ENCODE results near the gene SMTNL2. TPM values are rescaled to one million over a fixed set of nuclear protein-coding genes. Genes with fewer than 3 reads are reported as not detected.
A peak's percentile ranks its signal among the peaks of the same experiment; 100 is the strongest.
"Not testable (repeated sequence)": the region's sequence is repeated elsewhere in the genome, so short reads cannot be mapped to it uniquely, and the experiment has no call there.

Gene SMTNL2
- total and polyA plus RNA-seq, 2 donors (not counting 1 experiment from before 2014, with no cell fraction given), result 0.17 to 0.99 TPM

GRCh38 chr17:4639301-4640059, 55.2 kb downstream of the SMTNL2 start:
- H4K20me1 ChIP-seq (ENCODE audit: control insufficient read depth, extremely low read depth, insufficient read depth, low read length); H3K79me2 ChIP-seq (ENCODE audit: control insufficient read depth, insufficient read depth, low read length); DNase-seq (ENCODE audit: low read depth in 2 of 2); H2AFZ ChIP-seq (ENCODE audit: low read length); H3K4me1 ChIP-seq (ENCODE audit: control insufficient read depth, extremely low read depth, insufficient read depth, low read length); H3K4me3 ChIP-seq (replicated peaks in 1 of 4; ENCODE audit: control extremely low read depth in 1 of 4, insufficient read depth in 1 of 4, low read depth in 3 of 4, low read length in 4 of 4); H3K9ac ChIP-seq (ENCODE audit: insufficient read depth, low read length); H3K4me2 ChIP-seq (ENCODE audit: extremely low read depth, insufficient read depth, low read length); H3K9me3 ChIP-seq (ENCODE audit: control insufficient read depth, insufficient read depth, low read depth, low read length); H3K27ac ChIP-seq (ENCODE audit: insufficient read depth, low read length); H3K36me3 ChIP-seq (ENCODE audit: control insufficient read depth, insufficient read depth, low read length): not testable (repeated sequence)
- peaks cover 48% of the 10 kb centered on the region for H3K27me3 ChIP-seq (ENCODE audit: control insufficient read depth, insufficient read depth, low read length)

GRCh38 chr17:4640569-4641188, 56.4 kb downstream of the SMTNL2 start:
- H3K27ac ChIP-seq (ENCODE audit: insufficient read depth, low read length); H3K9ac ChIP-seq (ENCODE audit: insufficient read depth, low read length); H3K79me2 ChIP-seq (ENCODE audit: control insufficient read depth, insufficient read depth, low read length); H2AFZ ChIP-seq (ENCODE audit: low read length); H3K36me3 ChIP-seq (ENCODE audit: control insufficient read depth, insufficient read depth, low read length); H3K4me3 ChIP-seq (replicated peaks in 1 of 4; ENCODE audit: control extremely low read depth in 1 of 4, insufficient read depth in 1 of 4, low read depth in 3 of 4, low read length in 4 of 4); DNase-seq (ENCODE audit: low read depth in 2 of 2); H4K20me1 ChIP-seq (ENCODE audit: control insufficient read depth, extremely low read depth, insufficient read depth, low read length); H3K4me2 ChIP-seq (ENCODE audit: extremely low read depth, insufficient read depth, low read length); H3K4me1 ChIP-seq (ENCODE audit: control insufficient read depth, extremely low read depth, insufficient read depth, low read length); H3K9me3 ChIP-seq (ENCODE audit: control insufficient read depth, insufficient read depth, low read depth, low read length): not testable (repeated sequence)
- peaks cover 45% of the 10 kb centered on the region for H3K27me3 ChIP-seq (ENCODE audit: control insufficient read depth, insufficient read depth, low read length)

- Histone ChIP-seq H3K9me3 (ENCODE audit: control insufficient read depth, insufficient read depth, low read depth, low read length) (no peaks in the 10 kb centered on the region), H3K9ac (ENCODE audit: insufficient read depth, low read length) (no peak within 1 kb of the TSS), H4K20me1 (ENCODE audit: control insufficient read depth, extremely low read depth, insufficient read depth, low read length) (peaks cover 2% of the 10 kb centered on the region), H3K4me3 (replicated peaks in 1 of 4; ENCODE audit: control extremely low read depth in 1 of 4, insufficient read depth in 1 of 4, low read depth in 3 of 4, low read length in 4 of 4) (no peak within 1 kb of the TSS), H3K27ac (ENCODE audit: insufficient read depth, low read length) (no peak within 1 kb of the TSS), H3K36me3 (ENCODE audit: control insufficient read depth, insufficient read depth, low read length) (no peaks in the 10 kb centered on the region), H3K79me2 (ENCODE audit: control insufficient read depth, insufficient read depth, low read length) (no peaks in the 10 kb centered on the region), H3K4me1 (ENCODE audit: control insufficient read depth, extremely low read depth, insufficient read depth, low read length) (no peaks in the 10 kb centered on the region), H3K4me2 (ENCODE audit: extremely low read depth, insufficient read depth, low read length) (no peak within 1 kb of the TSS), H2AFZ (ENCODE audit: low read length) (no peak within 1 kb of the TSS), H3K27me3 (ENCODE audit: control insufficient read depth, insufficient read depth, low read length) (peaks cover 42% of the 10 kb centered on the region)
- TF ChIP-seq EZH2 (IDR thresholded peaks at IDR 0.05; ENCODE audit: low read length, missing control alignments), result peak; percentile 72
- TF ChIP-seq CTCF (conservative IDR thresholded peaks at IDR 0.05 in 1 of 2, IDR thresholded peaks at IDR 0.05 in 1 of 2; ENCODE audit: low read depth in 1 of 2, low read length in 2 of 2), result no peak
- no peak for DNase-seq (ENCODE audit: low read depth in 2 of 2)
These were observed 57.2 kb downstream of the SMTNL2 start, which contains the start of gene ALOX15 for GRCh38 chr17:4641297-4642195. TSS of gene ALOX15 (minus strand) at chr17:4641678. CDS start at chr17:4641651, 27 bp downstream.
